CD4-positive, CD25-positive, alpha-beta regulatory T cell (primary cell): ENCODE data around the gene NIM1K. TPM values are rescaled to one million over a fixed set of nuclear protein-coding genes. Genes with fewer than 3 reads are reported as not detected.
A peak's percentile ranks its signal among the peaks of the same experiment; 100 is the strongest.
"Not testable (repeated sequence)": the region's sequence is repeated elsewhere in the genome, so short reads cannot be mapped to it uniquely, and the experiment has no call there.

Experiments used
- ATAC-seq, 2 donors: fragments of 150-1000 bp; cut with Tn5 transposase; one replicate each; pipeline ENCODE4 v1.10.0; 2021; ENCODE audit warnings: low read depth in 2 of 2, moderate number of reproducible peaks in 2 of 2, moderate library complexity in 1 of 2
- DNase-seq, 3 donors: peaks; one replicate each; pipeline versions ENCODE4 v3.0.0 to v3.0.0-alpha.2; 2012 to 2022; ENCODE audit warnings: mixed read lengths in 1 of 3
- H3K27ac ChIP-seq: one replicate; pipeline ENCODE4 v1.7.0; 2013; ENCODE audit warnings: mild to moderate bottlenecking, low read length; ENCODE audit not compliant: insufficient read depth, poor library complexity, severe bottlenecking
- H3K27me3 ChIP-seq: one replicate; pipeline ENCODE4 v1.7.0; 2013; ENCODE audit warnings: low read length; ENCODE audit not compliant: control insufficient read depth, insufficient read depth
- H3K36me3 ChIP-seq: one replicate; pipeline ENCODE4 v1.7.0; 2013; ENCODE audit warnings: mild to moderate bottlenecking, low read length, moderate library complexity; ENCODE audit not compliant: control insufficient read depth, insufficient read depth
- H3K4me1 ChIP-seq: 2 replicates; pipeline ENCODE4 v1.7.0; 2013; ENCODE audit warnings: mild to moderate bottlenecking, low read length; ENCODE audit not compliant: insufficient read depth, control insufficient read depth, poor library complexity, severe bottlenecking
- H3K4me3 ChIP-seq: one replicate; pipeline ENCODE4 v1.7.0; 2013; ENCODE audit warnings: low read depth, mild to moderate bottlenecking, low read length, moderate library complexity
- H3K9me3 ChIP-seq, 2 experiments: 1 replicate in 1 of 2; 2 replicates in 1 of 2; pipeline ENCODE4 v1.7.0; 2013; ENCODE audit warnings: low read length in 2 of 2, mild to moderate bottlenecking in 1 of 2, moderate library complexity in 1 of 2; ENCODE audit not compliant: control insufficient read depth in 2 of 2
- H3K27ac Mint-ChIP-seq, 3 donors: one replicate each; pipeline ENCODE4 v1.8.0; 2020 to 2022; ENCODE audit warnings: mild to moderate bottlenecking in 3 of 3, mixed read lengths in 3 of 3, moderate library complexity in 2 of 3
- H3K27me3 Mint-ChIP-seq: one replicate; pipeline ENCODE4 v1.8.0; 2022; ENCODE audit warnings: mild to moderate bottlenecking, mixed read lengths
- H3K36me3 Mint-ChIP-seq: one replicate; pipeline ENCODE4 v1.8.0; 2020; ENCODE audit warnings: mixed read lengths
- H3K4me1 Mint-ChIP-seq, 4 donors: one replicate each; pipeline ENCODE4 v1.8.0; 2020 to 2022; ENCODE audit warnings: mixed read lengths in 4 of 4, mild to moderate bottlenecking in 1 of 4
- H3K4me3 Mint-ChIP-seq, 4 donors: one replicate each; pipeline ENCODE4 v1.8.0; 2020 to 2022; ENCODE audit warnings: mild to moderate bottlenecking in 4 of 4, mixed read lengths in 4 of 4, moderate library complexity in 3 of 4
- H3K9me3 Mint-ChIP-seq, 7 donors: one replicate each; pipeline ENCODE4 v1.8.0; 2020 to 2022; ENCODE audit warnings: mixed read lengths in 7 of 7, mild to moderate bottlenecking in 3 of 7, moderate library complexity in 2 of 7
- polyA plus RNA-seq, 4 donors: library from polyadenylated mRNA; unstranded; fragments of 300-500 nt; fragmentation: Illumina TruSeq; gene quantifications; one replicate each; pipeline ENCODE4 v1.2.3, GENCODE V29; 2021
- total RNA-seq: library from RNA; stranded (reverse); gene quantifications from one replicate; pipeline ENCODE4 v1.2.3, GENCODE V29; 2022

NIM1K gene
- total and polyA plus RNA-seq, 5 donors from 2014 or later = 0.16 to 0.67 (median 0.26) TPM; not detected in 2

- peaks cover 13% of the 10 kb centered on the region for H3K36me3 ChIP-seq
- Mint-ChIP-seq H3K36me3 (peaks cover 21% of the 10 kb centered on the region), H3K9me3 (no peaks in the 10 kb centered on the region), H3K4me3 (no peak overlapping the region), H3K4me1 (peaks cover 27 to 55% (median 49%) of the 10 kb centered on the region in 4 donors), H3K27ac (no peak overlapping the region), H3K27me3 (no peaks in the 10 kb centered on the region)
- ATAC-seq (no peak), DNase-seq (no peak)
- no peak overlapping the region for H3K27ac ChIP-seq
- no peak overlapping the region for H3K4me3 ChIP-seq
- no peaks in the 10 kb centered on the region for H3K27me3 ChIP-seq
- peaks cover 10% of the 10 kb centered on the region for H3K4me1 ChIP-seq
- no peaks in the 10 kb centered on the region for H3K9me3 ChIP-seq
Measured at GRCh38 chr5:43302481-43302880, 110.5 kb downstream of the NIM1K start.

GRCh38 chr5:43303242-43303641 lies 111.2 kb downstream of the NIM1K start:
- H3K4me3 Mint-ChIP-seq = peak overlapping the region in 1 of 4 donors; percentile 2
- no peaks in the 10 kb centered on the region for H3K9me3 Mint-ChIP-seq
- H3K27me3 Mint-ChIP-seq = no peaks in the 10 kb centered on the region
- DNase-seq = no peak
- no peak for ATAC-seq
- H3K36me3 ChIP-seq = peaks cover 10% of the 10 kb centered on the region
- H3K4me3 ChIP-seq = no peak overlapping the region
- H3K9me3 ChIP-seq = no peaks in the 10 kb centered on the region
- H3K27me3 ChIP-seq = no peaks in the 10 kb centered on the region
- peaks cover 27 to 61% (median 51%) of the 10 kb centered on the region in 4 donors for H3K4me1 Mint-ChIP-seq
- peaks cover 10% of the 10 kb centered on the region for H3K4me1 ChIP-seq
- peak overlapping the region in 2 of 3 donors; percentile 53 to 66 for H3K27ac Mint-ChIP-seq
- H3K36me3 Mint-ChIP-seq = peaks cover 16% of the 10 kb centered on the region
- H3K27ac ChIP-seq = no peak overlapping the region

- peak overlapping the region; percentile 31 to 63 (median 58) for H3K4me3 Mint-ChIP-seq
- H3K27me3 Mint-ChIP-seq = no peaks in the 10 kb centered on the region
- peaks cover 10% of the 10 kb centered on the region for H3K4me1 ChIP-seq
- H3K4me1 Mint-ChIP-seq = peaks cover 31 to 60% (median 49%) of the 10 kb centered on the region in 4 donors
- no peaks in the 10 kb centered on the region for H3K9me3 Mint-ChIP-seq
- DNase-seq (peak in 2 of 3 donors; percentile 37 to 60), ATAC-seq (no peak)
- peak overlapping the region in 2 of 3 donors; percentile 66 to 71 for H3K27ac Mint-ChIP-seq
- peak overlapping the region; percentile 64 for H3K4me3 ChIP-seq
- no peak overlapping the region for H3K27ac ChIP-seq
- H3K9me3 ChIP-seq = no peaks in the 10 kb centered on the region
- peaks cover 10% of the 10 kb centered on the region for H3K36me3 Mint-ChIP-seq
- H3K36me3 ChIP-seq = peaks cover 3% of the 10 kb centered on the region
- H3K27me3 ChIP-seq = no peaks in the 10 kb centered on the region
Measured at GRCh38 chr5:43304525-43304924, 112.5 kb downstream of the NIM1K start.

GRCh38 chr5:43305948-43306565 lies 114.0 kb downstream of the NIM1K start:
- peaks cover 31 to 61% (median 48%) of the 10 kb centered on the region in 4 donors for H3K4me1 Mint-ChIP-seq
- H3K27me3 ChIP-seq = no peaks in the 10 kb centered on the region
- no peaks in the 10 kb centered on the region for H3K36me3 ChIP-seq
- H3K27me3 Mint-ChIP-seq = no peaks in the 10 kb centered on the region
- no peaks in the 10 kb centered on the region for H3K9me3 Mint-ChIP-seq
- peaks cover 10% of the 10 kb centered on the region for H3K36me3 Mint-ChIP-seq
- H3K27ac ChIP-seq = peak overlapping the region; percentile 42
- peak overlapping the region in 1 of 4 donors; percentile 24 for H3K4me3 Mint-ChIP-seq
- H3K9me3 ChIP-seq = no peaks in the 10 kb centered on the region
- peak overlapping the region; percentile 7 for H3K4me3 ChIP-seq
- DNase-seq (peak in 2 of 3 donors; percentile 63 to 82), ATAC-seq (peak; percentile 45 to 71)
- peaks cover 13% of the 10 kb centered on the region for H3K4me1 ChIP-seq
- peak overlapping the region in 2 of 3 donors; percentile 20 to 46 for H3K27ac Mint-ChIP-seq

GRCh38 chr5:43306954-43307353 lies 114.9 kb downstream of the NIM1K start:
- Mint-ChIP-seq H3K4me3 (peak overlapping the region in 1 of 4 donors; percentile 5), H3K27ac (peak overlapping the region in 2 of 3 donors; percentile 20 to 42), H3K4me1 (peaks cover 30 to 61% (median 46%) of the 10 kb centered on the region in 4 donors)
- ATAC-seq, DNase-seq, H3K27ac ChIP-seq, H3K27me3 ChIP-seq, H3K36me3 Mint-ChIP-seq, H3K4me3 ChIP-seq, H3K9me3 ChIP-seq, H3K36me3 ChIP-seq, H3K27me3 Mint-ChIP-seq, H3K9me3 Mint-ChIP-seq: not testable (repeated sequence)
- peaks cover 18% of the 10 kb centered on the region for H3K4me1 ChIP-seq

DNA sequence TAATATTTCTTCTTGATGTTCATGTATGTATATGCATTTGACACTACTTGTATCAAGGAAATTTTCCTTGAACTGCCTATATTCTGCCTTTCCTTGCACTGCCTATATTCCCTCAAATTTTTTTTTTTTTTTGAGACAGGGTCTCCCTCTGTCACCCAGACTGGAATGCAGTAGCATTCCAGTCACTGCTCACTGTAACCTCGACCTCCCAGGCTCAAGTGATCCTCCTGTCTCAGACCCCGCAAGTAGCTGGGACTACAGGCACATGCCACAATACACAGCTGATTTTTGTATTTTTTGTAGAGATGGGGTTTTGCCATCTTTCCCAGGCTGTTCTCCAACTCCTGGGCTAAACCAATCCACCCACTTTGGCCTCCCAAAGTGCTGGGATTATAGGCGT lies 117.1 kb downstream of the NIM1K start:
- H3K4me1 Mint-ChIP-seq = peaks cover 20 to 60% (median 47%) of the 10 kb centered on the region in 4 donors
- H3K4me3 ChIP-seq = no peak overlapping the region
- H3K4me1 ChIP-seq = peaks cover 24% of the 10 kb centered on the region
- ATAC-seq (no peak), DNase-seq (no peak)
- no peaks in the 10 kb centered on the region for H3K9me3 Mint-ChIP-seq
- peak overlapping the region in 1 of 3 donors; percentile 73 for H3K27ac Mint-ChIP-seq
- H3K27me3 ChIP-seq = no peaks in the 10 kb centered on the region
- no peaks in the 10 kb centered on the region for H3K27me3 Mint-ChIP-seq
- H3K27ac ChIP-seq = no peak overlapping the region
- H3K9me3 ChIP-seq = no peaks in the 10 kb centered on the region
- no peaks in the 10 kb centered on the region for H3K36me3 ChIP-seq
- no peaks in the 10 kb centered on the region for H3K36me3 Mint-ChIP-seq
- peak overlapping the region in 1 of 4 donors; percentile 21 for H3K4me3 Mint-ChIP-seq

DNA sequence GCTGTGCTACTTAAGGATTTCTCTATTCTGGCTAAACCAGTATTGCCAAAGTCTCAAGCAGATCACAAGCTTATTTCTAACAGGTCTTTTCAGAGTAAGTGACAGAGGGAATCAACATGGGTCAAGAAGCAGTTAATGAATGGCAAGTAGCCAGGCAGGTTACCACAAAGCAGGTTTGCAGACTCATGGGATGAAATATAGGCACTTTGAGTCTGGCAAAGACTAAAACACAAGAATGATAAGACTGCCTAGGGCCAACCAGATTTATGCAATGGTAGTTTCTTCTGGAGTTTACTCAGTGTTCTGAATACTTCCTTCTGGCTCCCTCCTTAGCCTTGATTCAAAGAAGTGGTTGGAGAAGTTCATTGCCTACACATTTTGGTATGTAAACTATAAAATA lies 117.6 kb downstream of the NIM1K start:
- Mint-ChIP-seq H3K4me3 (no peak overlapping the region), H3K9me3 (peaks cover 0 to 2% (median 0%) of the 10 kb centered on the region in 7 donors), H3K27ac (peak overlapping the region in 1 of 3 donors; percentile 73), H3K4me1 (peaks cover 18 to 55% (median 44%) of the 10 kb centered on the region in 4 donors), H3K36me3 (no peaks in the 10 kb centered on the region), H3K27me3 (no peaks in the 10 kb centered on the region)
- ATAC-seq (no peak), DNase-seq (no peak)
- Histone ChIP-seq H3K27ac (no peak overlapping the region), H3K4me1 (peaks cover 24% of the 10 kb centered on the region), H3K9me3 (no peaks in the 10 kb centered on the region), H3K4me3 (no peak overlapping the region), H3K27me3 (no peaks in the 10 kb centered on the region), H3K36me3 (no peaks in the 10 kb centered on the region)
